Lower leg skin (tissue), 3 donors: ENCODE results near the gene ZNF414.

Experiments
- CTCF ChIP-seq, 3 donors: fragments of 450-650 bp; IDR thresholded peaks; one replicate each; pipeline ENCODE4 v1.5.1; 2016; ENCODE audit warnings: antibody characterized with exemption in 3 of 3, mild to moderate bottlenecking in 3 of 3, moderate library complexity in 2 of 3
- POLR2A ChIP-seq, 2 donors: fragments of 450-650 bp; IDR thresholded peaks; one replicate each; pipeline ENCODE4 v1.6.1; 2016 to 2017; ENCODE audit warnings: antibody characterized with exemption in 2 of 2, mild to moderate bottlenecking in 1 of 2, moderate library complexity in 1 of 2

- no peak for TF ChIP-seq CTCF (IDR thresholded peaks at IDR 0.05)
- no peak for TF ChIP-seq POLR2A (IDR thresholded peaks at IDR 0.05)
Observed at GRCh38 chr19:8513036-8513686, 806 bp downstream of the ZNF414 start.
